Choroid plexus epithelial cell (primary cell): ENCODE measurements around the gene INTS3.
A peak's percentile ranks its signal among the peaks of the same experiment; 100 is the strongest.

Source experiments
- DNase-seq: peaks from one replicate; pipeline ENCODE4 v3.0.0-alpha.2; 2010; ENCODE audit warnings: low read depth
- H3K4me3 ChIP-seq: 2 replicates; pipeline ENCODE4 v1.5.1; 2011; ENCODE audit warnings: low read depth, mild to moderate bottlenecking, control low read depth, low read length, moderate library complexity
- TF ChIP-seq, protein P1 (sequence below): conservative IDR thresholded peaks from 2 replicates; pipeline ENCODE4 v1.5.1; 2011; ENCODE audit warnings: low read depth, mild to moderate bottlenecking, control low read depth, inconsistent platforms, low read length, moderate library complexity

Gene INTS3

GRCh38 chr1:153727463-153728304, at the start of gene INTS3:
Gene INTS3 (plus strand): TSS chr1:153728050. CDS start chr1:153728635, 585 bp downstream.
- peak within 1 kb of the TSS; percentile 81 for H3K4me3 ChIP-seq
- TF ChIP-seq, protein P1, sequence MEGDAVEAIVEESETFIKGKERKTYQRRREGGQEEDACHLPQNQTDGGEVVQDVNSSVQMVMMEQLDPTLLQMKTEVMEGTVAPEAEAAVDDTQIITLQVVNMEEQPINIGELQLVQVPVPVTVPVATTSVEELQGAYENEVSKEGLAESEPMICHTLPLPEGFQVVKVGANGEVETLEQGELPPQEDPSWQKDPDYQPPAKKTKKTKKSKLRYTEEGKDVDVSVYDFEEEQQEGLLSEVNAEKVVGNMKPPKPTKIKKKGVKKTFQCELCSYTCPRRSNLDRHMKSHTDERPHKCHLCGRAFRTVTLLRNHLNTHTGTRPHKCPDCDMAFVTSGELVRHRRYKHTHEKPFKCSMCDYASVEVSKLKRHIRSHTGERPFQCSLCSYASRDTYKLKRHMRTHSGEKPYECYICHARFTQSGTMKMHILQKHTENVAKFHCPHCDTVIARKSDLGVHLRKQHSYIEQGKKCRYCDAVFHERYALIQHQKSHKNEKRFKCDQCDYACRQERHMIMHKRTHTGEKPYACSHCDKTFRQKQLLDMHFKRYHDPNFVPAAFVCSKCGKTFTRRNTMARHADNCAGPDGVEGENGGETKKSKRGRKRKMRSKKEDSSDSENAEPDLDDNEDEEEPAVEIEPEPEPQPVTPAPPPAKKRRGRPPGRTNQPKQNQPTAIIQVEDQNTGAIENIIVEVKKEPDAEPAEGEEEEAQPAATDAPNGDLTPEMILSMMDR, result peak; percentile 18
- peak; percentile 100 for DNase-seq

DNA sequence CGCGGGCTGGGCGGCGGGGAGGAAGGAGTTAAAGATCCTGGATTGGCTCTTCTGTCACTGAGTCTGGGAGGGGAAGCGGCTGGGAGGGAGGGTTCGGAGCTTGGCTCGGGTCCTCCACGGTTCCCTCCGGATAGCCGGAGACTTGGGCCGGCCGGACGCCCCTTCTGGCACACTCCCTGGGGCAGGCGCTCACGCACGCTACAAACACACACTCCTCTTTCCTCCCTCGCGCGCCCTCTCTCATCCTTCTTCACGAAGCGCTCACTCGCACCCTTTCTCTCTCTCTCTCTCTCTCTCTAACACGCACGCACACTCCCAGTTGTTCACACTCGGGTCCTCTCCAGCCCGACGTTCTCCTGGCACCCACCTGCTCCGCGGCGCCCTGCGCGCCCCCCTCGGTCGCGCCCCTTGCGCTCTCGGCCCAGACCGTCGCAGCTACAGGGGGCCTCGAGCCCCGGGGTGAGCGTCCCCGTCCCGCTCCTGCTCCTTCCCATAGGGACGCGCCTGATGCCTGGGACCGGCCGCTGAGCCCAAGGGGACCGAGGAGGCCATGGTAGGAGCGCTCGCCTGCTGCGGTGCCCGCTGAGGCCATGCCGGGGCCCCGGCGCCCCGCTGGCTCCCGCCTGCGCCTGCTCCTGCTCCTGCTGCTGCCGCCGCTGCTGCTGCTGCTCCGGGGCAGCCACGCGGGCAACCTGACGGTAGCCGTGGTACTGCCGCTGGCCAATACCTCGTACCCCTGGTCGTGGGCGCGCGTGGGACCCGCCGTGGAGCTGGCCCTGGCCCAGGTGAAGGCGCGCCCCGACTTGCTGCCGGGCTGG, 49.1 kb upstream of the INTS3 start, which contains the start of gene NPR1:
TSS of gene NPR1 (plus strand) at position 170 of the 818 bp plus-strand sequence. CDS start at position 591, 421 bp downstream.
- peak within 1 kb of the TSS; percentile 33 for H3K4me3 ChIP-seq
- DNase-seq, result peak; percentile 39
- TF ChIP-seq, protein P1, result no peak

DNA sequence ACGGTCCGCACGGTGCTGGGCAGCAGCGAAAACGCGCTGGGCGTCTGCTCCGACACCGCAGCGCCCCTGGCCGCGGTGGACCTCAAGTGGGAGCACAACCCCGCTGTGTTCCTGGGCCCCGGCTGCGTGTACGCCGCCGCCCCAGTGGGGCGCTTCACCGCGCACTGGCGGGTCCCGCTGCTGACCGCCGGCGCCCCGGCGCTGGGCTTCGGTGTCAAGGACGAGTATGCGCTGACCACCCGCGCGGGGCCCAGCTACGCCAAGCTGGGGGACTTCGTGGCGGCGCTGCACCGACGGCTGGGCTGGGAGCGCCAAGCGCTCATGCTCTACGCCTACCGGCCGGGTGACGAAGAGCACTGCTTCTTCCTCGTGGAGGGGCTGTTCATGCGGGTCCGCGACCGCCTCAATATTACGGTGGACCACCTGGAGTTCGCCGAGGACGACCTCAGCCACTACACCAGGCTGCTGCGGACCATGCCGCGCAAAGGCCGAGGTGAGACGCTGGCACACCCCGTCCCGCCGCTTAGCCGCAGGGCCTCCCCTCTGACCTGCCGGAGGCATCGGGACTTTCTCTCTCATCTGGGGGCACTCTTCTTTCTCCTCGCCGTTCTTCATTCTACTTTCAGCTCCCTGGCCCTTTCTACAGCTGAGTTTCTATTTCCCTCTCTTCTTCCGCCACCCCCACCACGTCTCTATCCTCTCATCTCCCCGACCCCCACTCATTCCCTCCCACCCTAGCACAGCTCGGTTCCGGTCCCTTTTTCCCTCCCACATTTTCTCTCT, 48.3 kb upstream of the INTS3 start:
- H3K4me3 ChIP-seq, result peak overlapping the region; percentile 33
- TF ChIP-seq, protein P1, result no peak
- DNase-seq, result no peak

GRCh38 chr1:153680120-153680403, 47.8 kb upstream of the INTS3 start:
- TF ChIP-seq, protein P1, result no peak
- DNase-seq, result no peak
- no peak overlapping the region for H3K4me3 ChIP-seq

GRCh38 chr1:153682730-153683129, 45.1 kb upstream of the INTS3 start:
- no peak for DNase-seq
- H3K4me3 ChIP-seq, result no peak overlapping the region

GRCh38 chr1:153683854-153684253, 44.0 kb upstream of the INTS3 start:
- DNase-seq, result no peak
- TF ChIP-seq, protein P1, result no peak

More at GRCh38 chr1:153682730-153683129, 45.1 kb upstream of the INTS3 start:
- TF ChIP-seq, protein P1, result no peak

More at GRCh38 chr1:153683854-153684253, 44.0 kb upstream of the INTS3 start:
- no peak overlapping the region for H3K4me3 ChIP-seq
